RPMI8226 (cell line): ENCODE results near the gene RGL4.

Source experiments
- DNase-seq: peaks from one replicate; pipeline ENCODE4 v3.0.0-alpha.2; 2015

RGL4 gene

DNA sequence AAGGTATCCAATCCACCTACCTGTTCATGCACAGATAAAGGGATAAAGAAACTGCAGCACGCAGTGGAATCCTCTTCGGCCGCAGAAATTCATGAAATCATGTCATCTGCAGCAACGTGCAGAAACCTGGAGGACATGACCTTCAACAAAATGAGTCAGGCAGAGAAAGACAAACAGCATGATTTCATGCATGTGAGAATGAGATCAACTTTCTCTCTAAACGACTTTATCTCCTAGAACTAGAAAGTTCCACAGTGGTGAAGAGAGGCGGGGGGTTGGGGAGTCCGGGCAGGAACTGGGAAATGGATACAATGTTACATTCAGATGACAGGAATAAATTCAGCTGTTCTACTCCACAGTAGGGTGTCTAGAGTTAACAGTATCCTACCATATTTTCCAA, 9.9 kb downstream of the RGL4 start:
- no peak for DNase-seq

DNA sequence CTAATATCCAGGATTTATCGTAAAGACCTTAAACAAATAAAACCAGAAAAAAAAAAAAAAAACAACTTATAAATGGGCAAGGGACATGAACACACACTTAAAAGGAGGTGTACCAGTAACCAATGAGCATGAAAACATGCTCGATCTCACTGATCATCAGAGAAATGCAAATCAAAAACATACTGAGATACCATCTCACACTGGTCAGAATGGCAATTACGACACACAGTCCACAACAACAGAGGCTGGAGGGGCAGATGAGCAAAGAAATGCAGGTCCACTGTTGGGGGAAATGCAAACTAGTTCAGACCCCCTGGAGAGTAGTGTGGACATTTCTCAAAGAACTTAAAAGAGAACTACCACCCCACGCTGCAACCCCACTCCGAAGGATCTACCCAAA, 13.2 kb downstream of the RGL4 start:
- DNase-seq: no peak

- no peak for DNase-seq
Measured at GRCh38 chr22:23704829-23705228, 14.0 kb downstream of the RGL4 start.

DNA sequence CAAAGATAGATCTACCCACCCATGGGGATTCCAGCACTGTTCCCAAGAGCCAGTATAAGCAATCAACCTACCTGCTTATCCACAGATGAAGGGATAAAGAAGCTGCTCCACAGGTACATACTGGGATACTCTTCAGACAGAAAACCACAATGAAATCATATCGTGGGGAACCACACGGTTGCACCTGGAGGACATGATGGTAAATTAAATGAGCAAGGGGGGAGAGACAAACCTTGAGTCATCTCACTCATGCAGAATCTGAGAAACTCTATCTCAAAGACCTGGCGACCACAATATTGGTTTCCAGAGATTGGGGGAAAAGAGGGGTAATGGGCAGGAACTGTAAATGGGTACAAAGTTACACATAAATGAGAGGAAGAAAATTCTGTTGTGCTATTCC, 14.5 kb downstream of the RGL4 start:
- DNase-seq: no peak

DNA sequence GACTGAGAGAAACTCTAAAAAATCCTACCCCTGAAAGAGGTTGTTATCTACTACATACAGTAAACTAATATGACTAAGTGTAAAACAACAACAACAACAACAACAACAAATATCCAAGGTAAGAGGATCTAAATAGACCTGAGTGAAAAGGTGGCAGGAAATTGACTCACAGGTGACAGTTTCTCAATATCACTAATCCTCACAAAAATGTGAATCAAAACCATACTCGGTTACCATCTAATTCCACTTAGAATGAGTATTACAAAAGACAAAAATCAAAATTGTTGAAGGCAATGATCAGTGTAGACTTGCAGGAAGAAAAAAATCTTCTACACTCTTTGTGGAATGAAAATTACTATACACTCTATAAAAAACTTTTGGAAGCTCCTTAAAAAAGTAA, 17.5 kb downstream of the RGL4 start:
- DNase-seq: no peak

- DNase-seq: no peak
Measured at GRCh38 chr22:23709107-23709506, 18.3 kb downstream of the RGL4 start.

DNA sequence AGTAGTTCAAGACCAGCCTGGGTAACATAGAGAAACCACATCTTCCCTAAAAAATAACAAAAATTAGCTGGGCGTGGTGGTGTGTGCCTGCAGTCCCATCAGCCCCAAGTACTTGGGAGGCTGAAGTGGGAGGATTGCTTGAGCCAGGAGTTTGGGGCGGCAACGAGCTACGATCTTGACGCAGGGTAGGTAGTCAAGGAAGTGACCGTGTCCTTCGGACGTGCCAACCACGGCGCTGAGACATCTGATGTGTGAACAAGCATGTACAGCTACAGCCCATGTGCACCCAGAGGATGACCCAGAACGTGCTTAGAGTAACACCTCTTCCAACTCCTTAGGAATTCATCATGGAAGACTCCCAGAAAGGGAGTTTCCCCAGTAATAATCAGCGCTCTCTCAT, 21.4 kb downstream of the RGL4 start:
- no peak for DNase-seq

DNA sequence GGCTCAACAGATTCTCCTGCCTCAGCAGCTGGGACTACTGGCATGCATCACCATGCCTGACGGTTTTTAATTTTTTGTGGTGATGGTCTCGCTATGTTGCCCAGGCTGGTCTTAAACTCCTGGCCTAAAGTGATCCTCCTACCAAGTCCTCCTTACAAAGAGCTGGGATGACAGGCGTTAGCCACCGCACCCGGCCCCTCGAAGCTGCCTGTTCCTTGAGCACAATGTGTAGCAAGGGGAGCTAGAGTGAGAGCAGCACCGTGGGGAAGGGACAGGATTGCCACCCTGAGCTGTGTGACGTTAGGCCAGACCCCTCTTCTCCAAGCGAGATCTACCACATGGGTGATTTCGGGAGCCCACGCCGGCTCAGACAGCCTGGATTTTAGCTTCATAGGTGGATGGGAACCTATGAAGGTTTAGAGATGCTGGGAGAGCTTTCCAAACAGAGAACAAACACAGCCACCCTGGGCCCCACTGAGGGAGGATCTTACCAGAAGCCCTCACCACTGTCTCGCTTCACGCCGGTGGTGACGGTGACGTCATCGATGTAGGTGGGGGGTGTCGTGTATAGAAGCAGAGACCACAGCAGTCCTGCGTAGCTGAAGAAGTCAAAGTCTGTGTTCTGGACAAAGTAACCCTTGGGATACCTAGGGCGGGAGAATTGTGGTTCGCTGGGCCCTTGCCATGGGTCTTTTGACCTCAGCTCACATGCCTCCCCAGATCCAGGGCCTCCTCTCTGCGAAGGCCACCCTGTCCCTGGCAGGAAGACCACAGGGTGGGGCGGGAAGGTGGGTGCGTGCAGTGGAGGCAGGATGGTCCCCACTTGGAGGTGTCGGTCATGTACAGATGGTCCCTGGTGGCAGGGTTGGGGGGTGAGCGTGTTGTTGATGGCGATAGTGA, 23.1 kb downstream of the RGL4 start:
- DNase-seq: no peak

GRCh38 chr22:23714596-23715578, 24.1 kb downstream of the RGL4 start:
- no peak for DNase-seq

DNA sequence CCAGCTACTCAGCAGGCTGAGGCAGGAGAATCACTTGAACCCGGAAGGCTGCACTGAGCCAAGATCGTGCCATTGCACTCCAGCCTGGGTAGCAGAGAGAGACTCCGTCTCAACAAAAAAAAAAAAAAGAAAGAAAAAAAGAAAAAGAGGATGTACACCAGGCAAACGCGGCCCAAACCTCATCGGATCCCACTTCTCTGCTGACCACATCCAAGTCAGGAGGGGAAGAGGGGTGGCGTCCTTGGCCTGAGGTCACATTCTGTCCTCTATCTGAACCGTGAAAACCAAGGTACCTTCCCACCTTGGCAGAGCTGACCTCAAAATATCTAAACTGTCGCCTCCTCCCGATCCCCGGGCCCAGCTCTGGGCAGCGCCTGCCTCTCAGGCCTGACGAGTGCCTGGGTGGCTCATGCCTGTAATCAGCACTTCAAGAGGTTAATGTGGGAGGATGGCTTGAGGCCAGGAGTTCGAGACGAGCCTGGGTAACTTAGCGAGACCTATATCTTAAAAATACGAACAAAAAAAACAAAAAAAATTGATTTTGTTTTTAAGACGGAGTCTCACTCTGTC, 25.1 kb downstream of the RGL4 start:
- DNase-seq: no peak

GRCh38 chr22:23716811-23717801, 26.3 kb downstream of the RGL4 start:
- peak; percentile 89 for DNase-seq

DNA sequence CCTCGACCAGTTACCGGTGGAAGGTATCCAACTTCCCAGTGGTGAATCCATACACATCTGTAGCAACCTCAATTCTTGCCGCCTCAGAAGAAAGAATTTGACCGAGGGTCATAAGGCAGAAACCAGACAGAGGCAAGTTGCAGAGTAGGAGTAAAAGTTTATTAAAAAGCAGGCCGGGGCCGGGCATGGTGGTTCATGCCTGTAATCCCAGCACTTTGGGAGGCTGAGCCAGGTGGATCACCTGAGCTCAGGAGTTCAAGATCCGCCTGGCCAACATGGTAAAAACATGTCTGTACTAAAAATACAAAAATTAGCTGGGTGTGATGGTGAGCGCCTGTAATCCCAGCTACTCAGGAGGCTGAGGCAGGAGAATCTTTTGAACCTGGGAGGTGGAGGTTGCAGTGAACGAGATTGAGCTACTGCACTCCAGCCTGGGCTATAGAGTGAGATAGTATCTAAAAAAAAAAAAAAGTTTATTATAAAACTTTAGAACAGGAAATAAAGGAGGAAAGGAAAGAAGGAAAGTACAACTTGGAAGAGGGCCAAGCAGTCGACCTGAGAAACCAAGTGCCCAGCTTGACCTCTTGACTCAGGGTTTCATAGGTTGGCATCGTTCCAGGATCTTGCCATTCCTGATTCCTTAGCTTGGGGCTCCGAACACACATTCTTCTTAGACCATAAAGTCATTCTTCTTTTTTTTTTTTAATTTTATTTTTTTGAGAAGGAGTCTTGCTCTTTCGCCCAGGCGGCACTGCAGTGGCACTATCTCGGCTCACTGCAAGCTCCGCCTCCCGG, 27.8 kb downstream of the RGL4 start:
- DNase-seq: peak; percentile 45

GRCh38 chr22:23720855-23721254, 30.0 kb downstream of the RGL4 start:
- no peak for DNase-seq

- no peak for DNase-seq
Measured at GRCh38 chr22:23722160-23722559, 31.3 kb downstream of the RGL4 start.

- no peak for DNase-seq
Measured at GRCh38 chr22:23722724-23723123, 31.9 kb downstream of the RGL4 start.

DNA sequence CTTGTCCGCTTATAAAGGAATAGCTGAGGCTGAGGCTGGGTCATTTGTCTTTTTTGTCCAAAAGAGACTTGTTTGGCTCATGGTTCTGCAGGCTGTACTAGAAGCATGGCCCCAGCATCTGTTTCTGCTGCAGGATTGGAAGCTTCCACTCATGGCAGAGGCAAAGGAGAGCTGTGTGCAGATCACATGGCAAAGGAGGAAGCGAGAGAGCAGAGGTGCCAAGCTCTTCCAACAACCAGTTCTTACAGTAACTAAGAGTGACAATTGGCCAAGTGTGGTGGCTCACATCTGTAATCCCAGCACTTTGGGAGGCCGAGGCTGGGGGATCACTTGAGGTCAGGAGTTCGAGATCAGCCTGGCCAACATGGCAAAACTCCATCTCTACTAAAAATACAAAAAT, 37.3 kb downstream of the RGL4 start:
- DNase-seq: peak; percentile 80

- DNase-seq: no peak
Measured at GRCh38 chr22:23737696-23738095, 46.9 kb downstream of the RGL4 start.

DNA sequence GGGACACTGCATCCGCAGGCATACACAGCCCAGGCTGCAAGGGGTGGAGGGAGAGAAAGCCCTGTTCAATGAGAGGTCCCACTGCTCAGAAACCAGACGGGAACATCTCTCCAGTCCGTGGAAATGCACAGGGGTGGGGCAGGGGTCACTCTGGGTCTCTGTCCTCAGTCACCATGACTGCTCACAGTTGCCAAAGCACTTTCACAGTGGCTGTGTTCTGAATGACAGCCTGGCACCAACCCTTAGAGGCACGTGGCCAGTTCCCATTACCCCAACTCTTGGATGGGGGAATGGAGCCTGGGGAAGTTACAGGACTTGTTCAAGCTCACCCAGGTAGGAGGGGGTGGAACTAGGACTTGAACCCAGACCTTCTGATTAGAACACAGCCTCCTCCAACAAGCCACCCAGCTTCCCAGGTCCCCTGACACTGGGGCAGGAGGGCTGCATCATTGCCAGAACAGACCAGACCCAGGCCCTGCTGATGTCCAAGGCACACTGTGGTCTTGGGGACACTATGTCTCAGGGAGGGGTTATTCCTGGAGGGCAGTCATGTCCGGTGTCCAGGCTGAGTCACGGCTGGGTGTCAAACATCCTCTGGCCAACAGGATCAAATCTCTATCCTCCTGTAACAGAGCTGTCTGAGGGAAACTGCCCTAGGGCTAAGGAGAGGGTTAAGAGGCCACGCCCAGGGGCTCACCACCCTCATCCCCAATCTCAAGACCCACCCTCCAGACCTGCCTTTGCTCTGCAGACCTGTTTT, 51.9 kb downstream of the RGL4 start:
- DNase-seq: no peak

DNA sequence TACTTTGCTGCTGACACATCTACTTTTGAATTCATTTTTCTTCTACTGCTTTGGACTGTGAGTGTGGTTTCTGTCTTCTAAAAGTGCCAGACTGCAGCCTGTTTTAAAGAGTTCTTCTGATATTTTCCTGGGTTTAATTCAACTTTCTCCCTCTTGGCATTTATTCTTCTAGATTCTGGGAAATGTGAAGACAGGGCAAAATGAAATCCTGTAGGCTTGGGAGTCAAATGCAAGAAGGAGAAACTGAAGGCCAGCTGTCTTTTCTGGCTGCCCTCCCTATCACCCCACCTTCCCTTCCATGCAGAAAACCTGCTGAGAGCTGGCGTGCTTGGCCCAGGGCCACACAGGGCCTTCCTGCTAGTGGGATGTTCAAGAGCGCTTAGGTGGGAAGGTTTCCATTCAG, 52.5 kb downstream of the RGL4 start:
- no peak for DNase-seq

DNA sequence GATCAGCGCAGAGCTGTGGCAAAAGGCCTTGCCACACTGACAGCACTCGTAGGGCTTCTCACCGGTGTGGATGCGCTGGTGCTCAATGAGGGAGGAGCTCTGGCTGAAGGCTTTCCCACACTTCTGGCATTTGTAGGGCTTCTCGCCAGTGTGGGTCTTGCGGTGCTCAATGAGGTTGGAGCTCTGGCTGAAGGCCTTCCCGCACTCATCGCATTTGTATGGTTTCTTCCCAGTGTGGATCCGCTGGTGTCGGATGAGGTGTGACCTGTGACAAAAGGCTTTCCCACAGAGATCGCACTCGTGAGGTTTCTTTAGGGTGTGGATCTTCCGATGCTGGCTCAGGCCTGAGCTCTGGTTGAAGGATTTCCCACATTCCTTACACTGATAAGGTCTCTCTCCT, 53.2 kb downstream of the RGL4 start:
- DNase-seq: no peak

DNA sequence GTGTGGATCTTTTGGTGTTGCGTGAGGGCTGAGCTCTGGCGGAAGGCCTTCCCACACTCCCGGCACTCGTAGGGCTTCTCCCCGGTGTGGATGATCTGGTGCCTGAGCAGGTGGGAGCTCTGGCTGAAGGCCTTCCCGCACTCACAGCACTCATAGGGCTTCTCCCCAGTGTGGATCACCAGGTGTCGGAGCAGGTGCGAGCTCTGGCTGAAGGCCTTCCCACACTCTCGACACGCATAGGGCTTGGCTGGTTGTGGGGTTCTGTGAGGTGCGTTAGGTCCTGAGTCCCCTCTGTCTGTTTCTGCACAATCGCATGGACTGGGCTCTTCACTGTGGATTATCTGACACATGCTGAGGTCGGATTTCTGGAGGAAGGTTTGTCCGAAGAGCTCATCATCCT, 53.7 kb downstream of the RGL4 start:
- DNase-seq: no peak
